Measurements from ENCODE around the gene SNAI1.

The SNAI1 gene

GRCh38 chr20:49978685-49979029, 4.1 kb upstream of the SNAI1 start:
- no peak overlapping the region for H3K4me3 Mint-ChIP-seq
- peaks cover 39% of the 10 kb centered on the region for H3K4me1 Mint-ChIP-seq
- H3K27ac Mint-ChIP-seq: no peak overlapping the region
- peaks cover 14% of the 10 kb centered on the region for H3K27me3 Mint-ChIP-seq (ENCODE audit: low read depth, poor library complexity)
- TF ChIP-seq, protein P1, sequence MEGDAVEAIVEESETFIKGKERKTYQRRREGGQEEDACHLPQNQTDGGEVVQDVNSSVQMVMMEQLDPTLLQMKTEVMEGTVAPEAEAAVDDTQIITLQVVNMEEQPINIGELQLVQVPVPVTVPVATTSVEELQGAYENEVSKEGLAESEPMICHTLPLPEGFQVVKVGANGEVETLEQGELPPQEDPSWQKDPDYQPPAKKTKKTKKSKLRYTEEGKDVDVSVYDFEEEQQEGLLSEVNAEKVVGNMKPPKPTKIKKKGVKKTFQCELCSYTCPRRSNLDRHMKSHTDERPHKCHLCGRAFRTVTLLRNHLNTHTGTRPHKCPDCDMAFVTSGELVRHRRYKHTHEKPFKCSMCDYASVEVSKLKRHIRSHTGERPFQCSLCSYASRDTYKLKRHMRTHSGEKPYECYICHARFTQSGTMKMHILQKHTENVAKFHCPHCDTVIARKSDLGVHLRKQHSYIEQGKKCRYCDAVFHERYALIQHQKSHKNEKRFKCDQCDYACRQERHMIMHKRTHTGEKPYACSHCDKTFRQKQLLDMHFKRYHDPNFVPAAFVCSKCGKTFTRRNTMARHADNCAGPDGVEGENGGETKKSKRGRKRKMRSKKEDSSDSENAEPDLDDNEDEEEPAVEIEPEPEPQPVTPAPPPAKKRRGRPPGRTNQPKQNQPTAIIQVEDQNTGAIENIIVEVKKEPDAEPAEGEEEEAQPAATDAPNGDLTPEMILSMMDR (IDR thresholded peaks at IDR 0.05): no peak
- no peaks in the 10 kb centered on the region for H3K36me3 Mint-ChIP-seq (ENCODE audit: low read depth)
- H3K9me3 Mint-ChIP-seq: no peaks in the 10 kb centered on the region
- no peak for DNase-seq

DNA sequence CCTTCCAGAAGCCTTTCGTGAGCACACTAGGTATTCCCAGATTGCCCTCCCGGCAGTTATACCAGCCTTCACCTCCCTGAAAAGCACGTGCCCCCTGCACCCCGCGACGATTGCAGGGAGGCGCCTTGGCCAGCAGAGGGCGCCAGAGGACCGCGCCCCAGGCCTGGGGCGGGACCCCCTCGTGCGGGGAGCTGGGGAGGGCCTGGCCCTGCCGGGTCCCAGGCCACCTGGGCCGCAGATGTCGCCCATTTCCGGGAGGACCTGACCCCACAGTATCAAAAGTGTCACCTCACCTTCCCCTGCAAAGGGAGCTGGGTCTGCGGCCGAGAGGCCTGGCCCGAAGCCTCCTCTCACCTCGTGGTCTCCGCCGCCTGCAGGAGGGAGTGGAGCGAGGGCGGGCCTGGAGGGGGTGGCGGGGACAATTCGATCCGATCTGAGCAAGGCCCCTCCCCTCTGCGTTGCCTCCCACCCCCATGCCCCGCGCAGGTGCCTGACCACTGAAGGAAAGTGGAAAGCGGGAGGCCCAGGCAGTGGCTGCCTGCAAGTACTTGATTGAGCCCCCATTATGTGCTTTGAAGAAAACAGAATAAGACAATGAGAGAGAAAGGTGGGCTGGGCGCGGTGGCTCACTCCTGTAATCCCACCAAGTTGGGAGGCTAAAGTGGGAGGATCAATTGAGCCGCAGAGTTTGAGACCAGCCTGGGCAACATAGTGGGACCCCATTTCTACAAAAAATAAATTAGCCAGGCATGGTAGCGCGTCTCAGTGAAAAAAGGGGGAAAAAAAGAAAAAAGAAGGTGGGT, 3.5 kb upstream of the SNAI1 start:
- no peaks in the 10 kb centered on the region for H3K36me3 Mint-ChIP-seq (ENCODE audit: low read depth)
- no peaks in the 10 kb centered on the region for H3K9me3 Mint-ChIP-seq
- H3K27ac Mint-ChIP-seq: no peak overlapping the region

DNA sequence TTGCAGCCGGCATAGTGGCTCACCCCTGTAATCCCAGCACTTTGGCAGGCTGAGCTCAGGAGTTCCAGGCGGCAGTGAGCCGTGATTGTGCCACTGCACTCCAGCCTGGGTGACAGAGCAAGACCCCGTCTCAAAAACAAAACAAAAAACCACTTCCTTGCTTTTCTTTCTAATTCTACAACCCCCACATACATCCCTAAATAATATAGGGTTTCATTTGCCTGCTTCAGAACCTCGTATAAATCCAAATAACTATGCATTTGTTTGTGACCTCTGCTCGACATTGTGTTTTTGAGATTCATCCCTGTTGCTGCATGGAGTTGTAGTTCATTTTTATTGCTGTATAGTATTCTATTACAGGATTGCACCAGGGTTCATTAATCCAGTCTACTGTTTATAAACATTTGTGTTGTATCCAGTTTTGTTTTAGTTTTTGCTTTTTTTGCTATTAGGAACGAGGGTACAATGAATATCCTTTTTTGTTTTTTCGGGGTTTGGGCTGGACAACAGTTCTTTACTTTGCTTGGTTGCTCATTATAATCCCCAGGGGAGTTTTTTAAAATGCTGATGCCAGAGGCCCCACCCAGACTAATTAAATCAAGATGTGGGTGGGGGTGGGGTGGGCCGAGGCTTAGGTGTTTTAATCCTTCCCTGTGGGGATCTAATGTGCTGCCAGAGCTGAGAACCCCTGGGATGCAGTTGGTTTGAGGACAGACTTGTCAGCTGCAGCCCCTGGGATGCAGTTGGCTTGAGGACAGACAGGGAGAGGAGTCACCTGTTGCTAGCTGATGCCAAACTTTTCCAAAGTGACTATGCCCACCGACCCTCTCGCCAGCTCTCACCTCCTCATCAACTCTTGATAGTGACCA, 2.4 kb upstream of the SNAI1 start:
- H3K4me1 Mint-ChIP-seq: peaks cover 57% of the 10 kb centered on the region
- H3K9me3 Mint-ChIP-seq: no peaks in the 10 kb centered on the region
- no peak overlapping the region for H3K27ac Mint-ChIP-seq
- H3K36me3 Mint-ChIP-seq (ENCODE audit: low read depth): peaks cover 6% of the 10 kb centered on the region
- no peak for DNase-seq
- peak overlapping the region; percentile 54 for H3K4me3 Mint-ChIP-seq
- H3K27me3 Mint-ChIP-seq (ENCODE audit: low read depth, poor library complexity): peaks cover 14% of the 10 kb centered on the region
- TF ChIP-seq, protein P1 (IDR thresholded peaks at IDR 0.05): no peak

More for the DNA sequence above, 3.5 kb upstream of the SNAI1 start:
- H3K4me3 Mint-ChIP-seq: peak overlapping the region; percentile 37
- peak; percentile 82 for DNase-seq
- peaks cover 45% of the 10 kb centered on the region for H3K4me1 Mint-ChIP-seq
- H3K27me3 Mint-ChIP-seq (ENCODE audit: low read depth, poor library complexity): peaks cover 14% of the 10 kb centered on the region
- TF ChIP-seq, protein P1 (IDR thresholded peaks at IDR 0.05): peak; percentile 100

GRCh38 chr20:49981218-49982071, 1.3 kb upstream of the SNAI1 start:
- Mint-ChIP-seq H3K27ac (no peak overlapping the region), H3K27me3 (ENCODE audit: low read depth, poor library complexity) (peaks cover 14% of the 10 kb centered on the region), H3K4me3 (peak overlapping the region; percentile 76), H3K4me1 (peaks cover 67% of the 10 kb centered on the region), H3K9me3 (no peaks in the 10 kb centered on the region), H3K36me3 (ENCODE audit: low read depth) (peaks cover 7% of the 10 kb centered on the region)
- no peak for DNase-seq
- TF ChIP-seq, protein P1 (IDR thresholded peaks at IDR 0.05): no peak

GRCh38 chr20:49982072-49982345, 771 bp upstream of the SNAI1 start:
- Mint-ChIP-seq H3K4me1 (peaks cover 73% of the 10 kb centered on the region), H3K27ac (no peak overlapping the region), H3K27me3 (ENCODE audit: low read depth, poor library complexity) (peaks cover 14% of the 10 kb centered on the region), H3K4me3 (peak overlapping the region; percentile 76), H3K36me3 (ENCODE audit: low read depth) (peaks cover 7% of the 10 kb centered on the region), H3K9me3 (no peaks in the 10 kb centered on the region)
- TF ChIP-seq, protein P1 (IDR thresholded peaks at IDR 0.05): no peak
- DNase-seq: no peak
